ENCODE data around the gene XPO5.
A peak's percentile ranks its signal among the peaks of the same experiment; 100 is the strongest.

The XPO5 gene

GRCh38 chr6:43532201-43532600, 43.6 kb downstream of the XPO5 start:
- no peaks in the 10 kb centered on the region for H3K79me2 ChIP-seq (ENCODE audit: insufficient read depth, low read length)
- TF ChIP-seq EZH2 (IDR thresholded peaks at IDR 0.05; ENCODE audit: borderline replicate concordance, low read depth, low read length, severe bottlenecking) (no peak), CTCF (IDR thresholded peaks at IDR 0.05; ENCODE audit: borderline replicate concordance, extremely low read depth, low read length, poor library complexity, severe bottlenecking) (no peak)
- no peaks in the 10 kb centered on the region for H3K4me1 ChIP-seq (ENCODE audit: insufficient read depth, low read length)
- H3K9ac ChIP-seq (ENCODE audit: low read depth, low read length): no peak overlapping the region
- H3K9me3 ChIP-seq (ENCODE audit: insufficient read depth, low read length, severe bottlenecking): no peaks in the 10 kb centered on the region
- no peak overlapping the region for H3K27ac ChIP-seq (ENCODE audit: low read length)
- no peak for DNase-seq
- H3K4me3 ChIP-seq (ENCODE audit: low read depth in 1 of 2, low read length in 2 of 2): no peak overlapping the region
- ATAC-seq (ENCODE audit: insufficient read depth, low read depth): no peak
- 0 out of 2 replicates have a peak, but pooled peaks cover 3% of the 10 kb centered on the region for H4K20me1 ChIP-seq (ENCODE audit: insufficient read depth, low read length)
- H2AFZ ChIP-seq (ENCODE audit: low read depth, low read length): no peak overlapping the region
- H3K36me3 ChIP-seq (ENCODE audit: insufficient read depth, low read length): peaks cover 83% of the 10 kb centered on the region
- no peaks in the 10 kb centered on the region for H3K27me3 ChIP-seq (ENCODE audit: insufficient read depth, low read length, poor library complexity)
- no peak overlapping the region for H3K4me2 ChIP-seq (ENCODE audit: insufficient read depth, low read length)

GRCh38 chr6:43524483-43524961, 51.3 kb downstream of the XPO5 start:
- H3K4me2 ChIP-seq (ENCODE audit: insufficient read depth, low read length): no peak overlapping the region
- no peak overlapping the region for H3K9ac ChIP-seq (ENCODE audit: low read depth, low read length)
- no peak for ATAC-seq (ENCODE audit: insufficient read depth, low read depth)
- no peak overlapping the region for H3K4me3 ChIP-seq (ENCODE audit: low read depth in 1 of 2, low read length in 2 of 2)
- H2AFZ ChIP-seq (ENCODE audit: low read depth, low read length): no peak overlapping the region
- H4K20me1 ChIP-seq (ENCODE audit: insufficient read depth, low read length): peaks cover 3% of the 10 kb centered on the region; the same call in 1 of the 2 replicates
- peaks cover under 1% of the 10 kb centered on the region; the same call in 1 of the 2 replicates for H3K4me1 ChIP-seq (ENCODE audit: insufficient read depth, low read length)
- TF ChIP-seq CTCF (IDR thresholded peaks at IDR 0.05; ENCODE audit: borderline replicate concordance, extremely low read depth, low read length, poor library complexity, severe bottlenecking) (no peak), EZH2 (IDR thresholded peaks at IDR 0.05; ENCODE audit: borderline replicate concordance, low read depth, low read length, severe bottlenecking) (no peak)
- H3K27ac ChIP-seq (ENCODE audit: low read length): peak overlapping the region; percentile 8; the same call in 1 of the 2 replicates
- peaks cover 97% of the 10 kb centered on the region for H3K36me3 ChIP-seq (ENCODE audit: insufficient read depth, low read length)
- H3K27me3 ChIP-seq (ENCODE audit: insufficient read depth, low read length, poor library complexity): no peaks in the 10 kb centered on the region
- H3K9me3 ChIP-seq (ENCODE audit: insufficient read depth, low read length, severe bottlenecking): no peaks in the 10 kb centered on the region
- DNase-seq: no peak
- peaks cover 3% of the 10 kb centered on the region; the same call in 1 of the 2 replicates for H3K79me2 ChIP-seq (ENCODE audit: insufficient read depth, low read length)

GRCh38 chr6:43523284-43523683, 52.6 kb downstream of the XPO5 start:
- no peak for ATAC-seq (ENCODE audit: insufficient read depth, low read depth)
- no peak overlapping the region for H3K4me2 ChIP-seq (ENCODE audit: insufficient read depth, low read length)
- no peak overlapping the region for H3K4me3 ChIP-seq (ENCODE audit: low read depth in 1 of 2, low read length in 2 of 2)
- H2AFZ ChIP-seq (ENCODE audit: low read depth, low read length): no peak overlapping the region
- no peaks in the 10 kb centered on the region for H3K9me3 ChIP-seq (ENCODE audit: insufficient read depth, low read length, severe bottlenecking)
- peaks cover 93% of the 10 kb centered on the region for H3K36me3 ChIP-seq (ENCODE audit: insufficient read depth, low read length)
- peaks cover 12% of the 10 kb centered on the region for H3K4me1 ChIP-seq (ENCODE audit: insufficient read depth, low read length)
- no peak overlapping the region for H3K9ac ChIP-seq (ENCODE audit: low read depth, low read length)
- TF ChIP-seq EZH2 (IDR thresholded peaks at IDR 0.05; ENCODE audit: borderline replicate concordance, low read depth, low read length, severe bottlenecking) (no peak), CTCF (IDR thresholded peaks at IDR 0.05; ENCODE audit: borderline replicate concordance, extremely low read depth, low read length, poor library complexity, severe bottlenecking) (no peak)
- H3K27me3 ChIP-seq (ENCODE audit: insufficient read depth, low read length, poor library complexity): no peaks in the 10 kb centered on the region
- no peak for DNase-seq
- peaks cover 15% of the 10 kb centered on the region for H3K79me2 ChIP-seq (ENCODE audit: insufficient read depth, low read length)
- no peak overlapping the region for H3K27ac ChIP-seq (ENCODE audit: low read length)
- peaks cover 3% of the 10 kb centered on the region; the same call in 1 of the 2 replicates for H4K20me1 ChIP-seq (ENCODE audit: insufficient read depth, low read length)
